HepG2 (cell line): ENCODE measurements around the gene TTF2. TPM values are rescaled to one million over a fixed set of nuclear protein-coding genes. Genes with fewer than 3 reads are reported as not detected.

Source experiments
- GABPB1 ChIP-seq: IDR thresholded peaks from 2 replicates; pipeline ENCODE4 v1.6.1; 2016; ENCODE audit warnings: mild to moderate bottlenecking, missing genetic modification reagents, moderate library complexity, missing compliant biosample characterization
- GZF1 ChIP-seq: sonication (generic); formaldehyde crosslinking; IDR thresholded peaks from 2 replicates; pipeline ENCODE4 v1.5.1; 2020; ENCODE audit warnings: mild to moderate bottlenecking, missing genetic modification reagents
- NFE2 ChIP-seq: sonication (generic); formaldehyde crosslinking; IDR thresholded peaks from 2 replicates; pipeline ENCODE4 v1.4.0; 2020; ENCODE audit warnings: missing genetic modification reagents
- NONO ChIP-seq, 2 experiments: fragments of 450-650 bp in 1 of 2; sonication (generic) in 1 of 2; formaldehyde crosslinking in 1 of 2; IDR thresholded peaks in 1 of 2; conservative IDR thresholded peaks in 1 of 2; 2 replicates each; pipeline versions ENCODE4 v1.6.1 to v1.8.0; 2017 to 2022; ENCODE audit warnings: mild to moderate bottlenecking in 1 of 2, missing genetic modification reagents in 1 of 2, moderate library complexity in 1 of 2
- ONECUT2 ChIP-seq: sonication (generic); formaldehyde crosslinking; IDR thresholded peaks from 2 replicates; pipeline ENCODE4 v1.4.0; 2020; ENCODE audit warnings: missing genetic modification reagents
- RFX5 ChIP-seq: IDR thresholded peaks from 2 replicates; pipeline ENCODE4 v1.6.1; 2011; ENCODE audit warnings: low read depth, low read length, improper control_type of control experiment
- SALL1 ChIP-seq: sonication (generic); formaldehyde crosslinking; IDR thresholded peaks from 2 replicates; pipeline ENCODE4 v1.8.0; 2022; ENCODE audit warnings: mild to moderate bottlenecking, missing genetic modification reagents
- SSRP1 ChIP-seq: IDR thresholded peaks from 2 replicates; pipeline ENCODE4 v1.6.1; 2016; ENCODE audit warnings: control low read depth
- STAG1 ChIP-seq: sonication (generic); formaldehyde crosslinking; IDR thresholded peaks from 2 replicates; pipeline ENCODE4 v1.4.0; 2020; ENCODE audit warnings: missing genetic modification reagents
- ZFAT ChIP-seq: sonication (generic); formaldehyde crosslinking; conservative IDR thresholded peaks from 2 replicates; pipeline ENCODE4 v1.8.1; 2023; ENCODE audit warnings: missing genetic modification reagents, inconsistent platforms
- ZNF205 ChIP-seq: IDR thresholded peaks from 2 replicates; pipeline ENCODE4 v1.6.1; 2018; ENCODE audit warnings: missing biosample characterization, missing genetic modification reagents
- ZNF253 ChIP-seq: sonication (generic); formaldehyde crosslinking; IDR thresholded peaks from 2 replicates; pipeline ENCODE4 v1.8.0; 2022; ENCODE audit warnings: mild to moderate bottlenecking, missing genetic modification reagents, borderline replicate concordance
- ZNF326 ChIP-seq: sonication (generic); formaldehyde crosslinking; IDR thresholded peaks from 2 replicates; pipeline ENCODE4 v1.4.0; 2020; ENCODE audit warnings: missing genetic modification reagents, borderline replicate concordance
- ZNF451 ChIP-seq: sonication (generic); formaldehyde crosslinking; IDR thresholded peaks from 2 replicates; pipeline ENCODE4 v1.5.0; 2020; ENCODE audit warnings: mild to moderate bottlenecking, missing genetic modification reagents
- ZNF674 ChIP-seq: sonication (generic); formaldehyde crosslinking; IDR thresholded peaks from 2 replicates; pipeline ENCODE4 v1.5.0; 2020; ENCODE audit warnings: low read depth, mild to moderate bottlenecking, missing genetic modification reagents
- ZNF768 ChIP-seq: sonication (generic); formaldehyde crosslinking; IDR thresholded peaks from 2 replicates; pipeline ENCODE4 v1.4.0; 2020; ENCODE audit warnings: missing genetic modification reagents
- ZNF850 ChIP-seq: sonication (generic); formaldehyde crosslinking; conservative IDR thresholded peaks from 2 replicates; pipeline ENCODE4 v1.9.0; 2021; ENCODE audit warnings: mild to moderate bottlenecking, missing genetic modification reagents
- polyA plus RNA-seq, 8 experiments: library from polyadenylated mRNA; depleted of rRNA in 3 of 8; stranded (reverse) in 7 of 8; unstranded in 1 of 8; fragments of >200 nt; fragmentation: Illumina TruSeq in 4 of 8; extraction: Trizol in 4 of 8; gene quantifications; 2 replicates each; pipeline versions ENCODE4 v1.2.1 to v1.2.3, GENCODE V29; 2011 to 2016; ENCODE audit warnings: low read depth in 4 of 8, missing spikeins in 1 of 8, mixed read lengths in 1 of 8; ENCODE audit not compliant: insufficient read depth in 1 of 8
- total RNA-seq, 5 experiments: library from RNA; depleted of rRNA; stranded (reverse); fragments of >200 nt; fragmentation: Illumina TruSeq; extraction: Trizol; gene quantifications; 2 replicates each; pipeline ENCODE4 v1.2.3, GENCODE V29; 2016; ENCODE audit warnings: low read depth in 1 of 5
- TF ChIP-seq, protein P1 (sequence below): sonication (generic); formaldehyde crosslinking; IDR thresholded peaks from 2 replicates; pipeline ENCODE4 v1.5.0; 2020; ENCODE audit warnings: mild to moderate bottlenecking, missing genetic modification reagents
- TF ChIP-seq, protein P2 (sequence below): sonication (generic); formaldehyde crosslinking; IDR thresholded peaks from 2 replicates; pipeline ENCODE4 v1.5.0; 2020; ENCODE audit warnings: missing genetic modification reagents
- TF ChIP-seq, protein P3 (sequence below), 2 experiments: sonication (generic) in 1 of 2; formaldehyde crosslinking in 1 of 2; IDR thresholded peaks; 2 replicates each; pipeline versions ENCODE4 v1.5.1 to v1.6.1; 2011 to 2020; ENCODE audit warnings: borderline replicate concordance in 1 of 2, low read depth in 1 of 2, low read length in 1 of 2, mild to moderate bottlenecking in 1 of 2, missing genetic modification reagents in 1 of 2, moderate library complexity in 1 of 2
- TF ChIP-seq, protein P4 (sequence below): sonication (generic); formaldehyde crosslinking; IDR thresholded peaks from 2 replicates; pipeline ENCODE4 v1.4.0; 2020; ENCODE audit warnings: mild to moderate bottlenecking, missing genetic modification reagents
- TF ChIP-seq, protein P5 (sequence below): sonication (generic); formaldehyde crosslinking; IDR thresholded peaks from 2 replicates; pipeline ENCODE4 v1.4.0; 2020; ENCODE audit warnings: mild to moderate bottlenecking, missing genetic modification reagents

The TTF2 gene
- total and polyA plus RNA-seq, 2 of the 13 experiments (the other 11 are each of a cell fraction or from before 2014, with no cell fraction given): 12.8 to 48.9 TPM

DNA sequence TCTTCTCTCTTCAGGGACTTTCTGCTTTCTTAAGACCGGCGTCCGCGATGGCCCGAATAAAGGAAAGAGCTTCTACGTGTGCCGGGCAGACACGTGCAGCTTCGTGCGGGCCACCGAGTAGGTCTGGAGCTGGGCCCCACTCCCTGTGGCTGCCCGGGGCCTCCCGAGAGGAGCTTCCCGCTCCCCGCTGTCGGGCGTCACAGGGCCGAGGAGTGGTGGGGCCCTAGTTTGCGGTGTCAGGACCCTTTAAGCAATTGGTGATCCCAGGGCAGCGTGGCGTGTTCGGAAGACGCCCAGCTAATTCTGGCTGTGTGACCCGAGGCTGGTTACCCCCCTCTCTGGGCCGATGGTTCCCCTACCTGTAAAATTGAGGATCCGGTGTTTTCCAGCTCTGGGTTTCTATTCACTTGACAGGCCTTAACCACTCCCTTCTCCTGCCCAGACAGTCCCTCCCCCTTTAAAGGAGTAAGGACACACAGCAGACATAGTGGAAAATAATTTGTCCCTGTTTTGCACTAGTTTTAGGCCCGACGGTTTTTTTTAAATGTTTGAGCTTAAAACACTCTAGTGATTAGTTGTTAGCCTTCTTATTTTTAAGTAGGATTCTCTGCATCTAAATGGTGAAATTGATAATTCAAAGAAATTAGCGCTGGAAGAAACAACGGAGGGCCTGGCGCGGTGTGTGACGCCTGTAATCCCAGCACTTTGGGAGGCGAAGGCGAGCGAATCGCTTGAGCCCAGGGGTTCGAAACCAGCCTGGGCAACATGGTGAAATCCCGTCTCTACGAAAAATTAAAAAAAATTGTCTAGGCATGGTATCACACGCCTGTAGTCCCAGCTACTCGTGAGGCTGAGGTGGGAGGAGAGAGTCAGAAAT is 553 bp downstream of the TTF2 start (continued):
- TF ChIP-seq, protein P1, sequence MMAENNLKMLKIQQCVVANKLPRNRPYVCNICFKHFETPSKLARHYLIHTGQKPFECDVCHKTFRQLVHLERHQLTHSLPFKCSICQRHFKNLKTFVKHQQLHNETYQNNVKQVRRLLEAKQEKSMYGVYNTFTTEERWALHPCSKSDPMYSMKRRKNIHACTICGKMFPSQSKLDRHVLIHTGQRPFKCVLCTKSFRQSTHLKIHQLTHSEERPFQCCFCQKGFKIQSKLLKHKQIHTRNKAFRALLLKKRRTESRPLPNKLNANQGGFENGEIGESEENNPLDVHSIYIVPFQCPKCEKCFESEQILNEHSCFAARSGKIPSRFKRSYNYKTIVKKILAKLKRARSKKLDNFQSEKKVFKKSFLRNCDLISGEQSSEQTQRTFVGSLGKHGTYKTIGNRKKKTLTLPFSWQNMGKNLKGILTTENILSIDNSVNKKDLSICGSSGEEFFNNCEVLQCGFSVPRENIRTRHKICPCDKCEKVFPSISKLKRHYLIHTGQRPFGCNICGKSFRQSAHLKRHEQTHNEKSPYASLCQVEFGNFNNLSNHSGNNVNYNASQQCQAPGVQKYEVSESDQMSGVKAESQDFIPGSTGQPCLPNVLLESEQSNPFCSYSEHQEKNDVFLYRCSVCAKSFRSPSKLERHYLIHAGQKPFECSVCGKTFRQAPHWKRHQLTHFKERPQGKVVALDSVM (CRISPR knock-in tag): no peak
- TF ChIP-seq RFX5 (no peak), ZNF326 (CRISPR knock-in tag) (no peak), NONO (IDR thresholded peaks at IDR 0.05) (no peak), NONO (CRISPR knock-in tag; conservative IDR thresholded peaks at IDR 0.05) (no peak), ZNF451 (CRISPR knock-in tag) (no peak), ZNF205 (CRISPR knock-in tag) (0 out of 2 replicates have a peak, but pooled peaks have one; percentile 15), STAG1 (CRISPR knock-in tag) (no peak), ZFAT (no peak), ONECUT2 (CRISPR knock-in tag) (no peak), NFE2 (CRISPR knock-in tag) (no peak), GZF1 (CRISPR knock-in tag) (no peak), ZNF768 (CRISPR knock-in tag) (peak; percentile 96), SSRP1 (no peak), ZNF253 (CRISPR knock-in tag) (no peak), ZNF850 (no peak), SALL1 (CRISPR knock-in tag) (no peak), GABPB1 (CRISPR knock-in tag) (no peak; the same call in 1 of the 2 replicates), ZNF674 (CRISPR knock-in tag) (no peak)
- TF ChIP-seq, protein P2, sequence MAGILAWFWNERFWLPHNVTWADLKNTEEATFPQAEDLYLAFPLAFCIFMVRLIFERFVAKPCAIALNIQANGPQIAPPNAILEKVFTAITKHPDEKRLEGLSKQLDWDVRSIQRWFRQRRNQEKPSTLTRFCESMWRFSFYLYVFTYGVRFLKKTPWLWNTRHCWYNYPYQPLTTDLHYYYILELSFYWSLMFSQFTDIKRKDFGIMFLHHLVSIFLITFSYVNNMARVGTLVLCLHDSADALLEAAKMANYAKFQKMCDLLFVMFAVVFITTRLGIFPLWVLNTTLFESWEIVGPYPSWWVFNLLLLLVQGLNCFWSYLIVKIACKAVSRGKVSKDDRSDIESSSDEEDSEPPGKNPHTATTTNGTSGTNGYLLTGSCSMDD (CRISPR knock-in tag): no peak
- TF ChIP-seq, protein P3, sequence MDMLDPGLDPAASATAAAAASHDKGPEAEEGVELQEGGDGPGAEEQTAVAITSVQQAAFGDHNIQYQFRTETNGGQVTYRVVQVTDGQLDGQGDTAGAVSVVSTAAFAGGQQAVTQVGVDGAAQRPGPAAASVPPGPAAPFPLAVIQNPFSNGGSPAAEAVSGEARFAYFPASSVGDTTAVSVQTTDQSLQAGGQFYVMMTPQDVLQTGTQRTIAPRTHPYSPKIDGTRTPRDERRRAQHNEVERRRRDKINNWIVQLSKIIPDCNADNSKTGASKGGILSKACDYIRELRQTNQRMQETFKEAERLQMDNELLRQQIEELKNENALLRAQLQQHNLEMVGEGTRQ (IDR thresholded peaks at IDR 0.05; ENCODE audit: low read depth, low read length): no peak
- TF ChIP-seq, protein P3 (CRISPR knock-in tag; IDR thresholded peaks at IDR 0.05; ENCODE audit: borderline replicate concordance): no peak
- TF ChIP-seq, protein P4, sequence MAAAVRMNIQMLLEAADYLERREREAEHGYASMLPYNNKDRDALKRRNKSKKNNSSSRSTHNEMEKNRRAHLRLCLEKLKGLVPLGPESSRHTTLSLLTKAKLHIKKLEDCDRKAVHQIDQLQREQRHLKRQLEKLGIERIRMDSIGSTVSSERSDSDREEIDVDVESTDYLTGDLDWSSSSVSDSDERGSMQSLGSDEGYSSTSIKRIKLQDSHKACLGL (CRISPR knock-in tag): peak; percentile 22; the same call in 1 of the 2 replicates
- TF ChIP-seq, protein P5, sequence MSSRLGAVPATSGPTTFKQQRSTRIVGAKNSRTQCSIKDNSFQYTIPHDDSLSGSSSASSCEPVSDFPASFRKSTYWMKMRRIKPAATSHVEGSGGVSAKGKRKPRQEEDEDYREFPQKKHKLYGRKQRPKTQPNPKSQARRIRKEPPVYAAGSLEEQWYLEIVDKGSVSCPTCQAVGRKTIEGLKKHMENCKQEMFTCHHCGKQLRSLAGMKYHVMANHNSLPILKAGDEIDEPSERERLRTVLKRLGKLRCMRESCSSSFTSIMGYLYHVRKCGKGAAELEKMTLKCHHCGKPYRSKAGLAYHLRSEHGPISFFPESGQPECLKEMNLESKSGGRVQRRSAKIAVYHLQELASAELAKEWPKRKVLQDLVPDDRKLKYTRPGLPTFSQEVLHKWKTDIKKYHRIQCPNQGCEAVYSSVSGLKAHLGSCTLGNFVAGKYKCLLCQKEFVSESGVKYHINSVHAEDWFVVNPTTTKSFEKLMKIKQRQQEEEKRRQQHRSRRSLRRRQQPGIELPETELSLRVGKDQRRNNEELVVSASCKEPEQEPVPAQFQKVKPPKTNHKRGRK (CRISPR knock-in tag): no peak
